Right lobe of liver (tissue), 6 donors: ENCODE measurements around the gene NCAM2. TPM values are rescaled to one million over a fixed set of nuclear protein-coding genes. Genes with fewer than 3 reads are reported as not detected.

Source experiments
- ATAC-seq, 4 donors: fragments of 200-7000 bp; cut with Tn5 transposase; one replicate each; pipeline ENCODE4 v1.9.1; 2020; ENCODE audit warnings: mild to moderate bottlenecking in 4 of 4, moderate library complexity in 4 of 4
- DNase-seq, 3 donors: peaks; one replicate each; pipeline ENCODE4 v3.0.0-alpha.2; 2020
- H3K27ac ChIP-seq, 3 donors: fragments of 200-600 bp; one replicate each; pipeline ENCODE4 v1.8.0; 2022
- H3K27me3 ChIP-seq, 2 donors: fragments of 200-600 bp; one replicate each; pipeline ENCODE4 v1.8.0; 2022
- H3K36me3 ChIP-seq, 4 donors: fragments of 200-600 bp; sonication (generic) in 1 of 4; one replicate each; pipeline versions ENCODE4 v1.5.1 to v1.8.0; 2017 to 2022; ENCODE audit warnings: control low read depth in 1 of 4
- H3K4me1 ChIP-seq, 4 donors: fragments of 200-600 bp; sonication (generic) in 1 of 4; one replicate each; pipeline versions ENCODE4 v1.5.1 to v1.8.0; 2017 to 2022; ENCODE audit warnings: control low read depth in 1 of 4
- H3K4me3 ChIP-seq, 3 donors: fragments of 200-600 bp; one replicate each; pipeline ENCODE4 v1.8.0; 2022
- H3K9me3 ChIP-seq, 4 donors: fragments of 200-600 bp; sonication (generic) in 1 of 4; one replicate each; pipeline versions ENCODE4 v1.5.1 to v1.8.0; 2017 to 2022; ENCODE audit warnings: control low read depth in 1 of 4
- CTCF ChIP-seq, 4 donors: fragments of 200-600 bp in 3 of 4; fragments of 450-650 bp in 1 of 4; IDR thresholded peaks; one replicate each; pipeline versions ENCODE4 v1.5.1 to v1.8.0; 2016 to 2022; ENCODE audit warnings: antibody characterized with exemption in 4 of 4, mild to moderate bottlenecking in 2 of 4
- POLR2A ChIP-seq: fragments of 450-650 bp; IDR thresholded peaks from one replicate; pipeline ENCODE4 v1.6.1; 2017; ENCODE audit warnings: antibody characterized with exemption, mild to moderate bottlenecking
- WGBS: methylation state at CpG from one replicate; pipeline ENCODE4 v1.1.6; 2018; ENCODE audit warnings: low coverage, low lambda C conversion rate; ENCODE audit not compliant: insufficient coverage; ENCODE audit errors: missing lambda C conversion rate; 5-methylcytosine and 5-hydroxymethylcytosine counted together
- intact Hi-C, 2 donors: fragments of 100-400 bp; cut with DNase I; formaldehyde crosslinking; loops; one replicate each; pipeline versions ENCODE4 v1.11.2 to v1.14.1; 2022
- total RNA-seq, 6 experiments: library from RNA; depleted of rRNA in 2 of 6; stranded (reverse); fragments of >200 nt in 2 of 6; fragmentation: NEBNext Ultra II Directional in 3 of 6; extraction: Animal tissue kit (Norgen Biotek cat#: 25700) in 3 of 6; gene quantifications; one replicate each; pipeline versions ENCODE4 v1.1.0 to v1.2.4, GENCODE V29; 2016 to 2023
- donor health status: DM: no; HTN: yes; CAD: no.
- donor health status: DM: no; HTN: no; CAD: no.
- donor health status: DM: no; HTN: no; CAD: no.
- donor health status: DM: no; HTN: yes; CAD: no.
- donor health status: DM: no; HTN: yes; CAD: no.

NCAM2 gene
- total RNA-seq, 6 experiments from 2014 or later, result 0.38 to 1.4 (median 0.81) TPM; not detected in 2

- 24% methylated on average over 2 of the region's 2 CpGs for WGBS
- H3K27ac ChIP-seq, result no peak overlapping the region
- no peaks in the 10 kb centered on the region for H3K27me3 ChIP-seq
- H3K36me3 ChIP-seq, result no peaks in the 10 kb centered on the region
- TF ChIP-seq CTCF (IDR thresholded peaks at IDR 0.05), result no peak
- TF ChIP-seq POLR2A, result no peak
- H3K4me3 ChIP-seq, result no peak overlapping the region
- no peaks in the 10 kb centered on the region for H3K9me3 ChIP-seq
- no peak for DNase-seq
- intact Hi-C loops, result no loop called here
- no peaks in the 10 kb centered on the region for H3K4me1 ChIP-seq
- no peak for ATAC-seq
Measured at GRCh38 chr21:21187579-21187978, 189.4 kb downstream of the NCAM2 start.

- intact Hi-C loops, result no loop called here
- no peaks in the 10 kb centered on the region for H3K9me3 ChIP-seq
Measured at GRCh38 chr21:21188513-21189195, 190.4 kb downstream of the NCAM2 start.

GRCh38 chr21:21195417-21195943 lies 197.3 kb downstream of the NCAM2 start:
- 67% methylated on average over 1 of the region's 1 CpG for WGBS
- DNase-seq, result no peak
- H3K27me3 ChIP-seq, result no peaks in the 10 kb centered on the region
- no peaks in the 10 kb centered on the region for H3K36me3 ChIP-seq
- no peaks in the 10 kb centered on the region for H3K4me1 ChIP-seq
- no peak for TF ChIP-seq CTCF (IDR thresholded peaks at IDR 0.05)
- ATAC-seq, result no peak
- H3K9me3 ChIP-seq, result no peaks in the 10 kb centered on the region
- H3K27ac ChIP-seq, result no peak overlapping the region
- intact Hi-C loops, result no loop called here
- no peak overlapping the region for H3K4me3 ChIP-seq

More at GRCh38 chr21:21188513-21189195, 190.4 kb downstream of the NCAM2 start:
- DNase-seq, result no peak
- H3K36me3 ChIP-seq, result no peaks in the 10 kb centered on the region
- H3K27ac ChIP-seq, result no peak overlapping the region
- WGBS, result 52% methylated on average over 2 of the region's 2 CpGs
- no peaks in the 10 kb centered on the region for H3K4me1 ChIP-seq
- no peak for ATAC-seq
- TF ChIP-seq CTCF (IDR thresholded peaks at IDR 0.05), result no peak
- no peaks in the 10 kb centered on the region for H3K27me3 ChIP-seq
- H3K4me3 ChIP-seq, result no peak overlapping the region

GRCh38 chr21:21196087-21196486 lies 197.9 kb downstream of the NCAM2 start:
- Histone ChIP-seq H3K9me3 (no peaks in the 10 kb centered on the region), H3K4me1 (no peaks in the 10 kb centered on the region), H3K36me3 (no peaks in the 10 kb centered on the region), H3K27ac (no peak overlapping the region), H3K27me3 (no peaks in the 10 kb centered on the region), H3K4me3 (no peak overlapping the region)
- DNase-seq (no peak), ATAC-seq (no peak)
- intact Hi-C loops, result no loop called here
- 56% methylated on average over 2 of the region's 3 CpGs for WGBS
- TF ChIP-seq CTCF (IDR thresholded peaks at IDR 0.05) (no peak), POLR2A (no peak)
